CD4-positive, alpha-beta T cell (primary cell): ENCODE measurements around the gene H6PD. TPM values are rescaled to one million over a fixed set of nuclear protein-coding genes. Genes with fewer than 3 reads are reported as not detected.

Experiments used
- ATAC-seq: fragments of 200-7000 bp; cut with Tn5 transposase; one replicate; pipeline ENCODE4 v1.10.0; 2022; ENCODE audit warnings: mild to moderate bottlenecking; ENCODE audit not compliant: poor library complexity
- CTCF ChIA-PET: fragments of 350-600 bp; sonication (Branson Sonifier 250); formaldehyde crosslinking; loops from one replicate; lab custom pipeline; 2021; ENCODE audit warnings: antibody characterized with exemption, inconsistent platforms; lab: Charles Lee
- POLR2A ChIA-PET: fragments of 350-600 bp; sonication (Branson Sonifier 250); formaldehyde crosslinking; loops from one replicate; lab custom pipeline; 2021; ENCODE audit warnings: antibody characterized with exemption, inconsistent platforms; lab: Charles Lee
- DNase-seq, 14 experiments: peaks; one replicate each; pipeline ENCODE4 v3.0.0-alpha.2; 2013 to 2020; ENCODE audit warnings: mixed read lengths in 2 of 14
- H3K27ac ChIP-seq, 2 donors: one replicate each; pipeline versions ENCODE4 v1.5.1 to v1.7.0; 2013; ENCODE audit warnings: low read length in 2 of 2, low read depth in 1 of 2, mild to moderate bottlenecking in 1 of 2
- H3K27me3 ChIP-seq, 2 experiments: 1 replicate in 1 of 2; 2 replicates in 1 of 2; pipeline versions ENCODE4 v1.6.1 to v1.7.0; 2013; ENCODE audit warnings: low read length in 2 of 2, control low read depth in 1 of 2, mild to moderate bottlenecking in 1 of 2, moderate library complexity in 1 of 2; ENCODE audit not compliant: insufficient read depth in 2 of 2, control insufficient read depth in 1 of 2
- H3K36me3 ChIP-seq: one replicate; pipeline ENCODE4 v1.6.1; 2013; ENCODE audit warnings: low read length, control low read depth; ENCODE audit not compliant: insufficient read depth
- H3K4me1 ChIP-seq: one replicate; pipeline ENCODE4 v1.6.1; 2013; ENCODE audit warnings: low read length, control low read depth; ENCODE audit not compliant: insufficient read depth
- H3K4me3 ChIP-seq: one replicate; pipeline ENCODE4 v1.5.1; 2013; ENCODE audit warnings: mild to moderate bottlenecking, low read length, moderate library complexity
- H3K9me3 ChIP-seq, 2 experiments: 1 replicate in 1 of 2; 2 replicates in 1 of 2; pipeline versions ENCODE4 v1.6.1 to v1.7.0; 2013; ENCODE audit warnings: low read length in 2 of 2, mild to moderate bottlenecking in 2 of 2, control low read depth in 1 of 2, moderate library complexity in 1 of 2; ENCODE audit not compliant: control insufficient read depth in 1 of 2, insufficient read depth in 1 of 2
- H3K27ac Mint-ChIP-seq: one replicate; pipeline ENCODE4 v1.8.0; 2020; ENCODE audit warnings: mixed read lengths
- H3K27me3 Mint-ChIP-seq: one replicate; pipeline ENCODE4 v1.8.0; 2021; ENCODE audit warnings: mixed read lengths
- H3K36me3 Mint-ChIP-seq: one replicate; pipeline ENCODE4 v1.8.0; 2021; ENCODE audit warnings: low read depth, mixed read lengths
- H3K4me1 Mint-ChIP-seq: one replicate; pipeline ENCODE4 v1.8.0; 2021; ENCODE audit warnings: low read depth, mixed read lengths
- H3K4me3 Mint-ChIP-seq: one replicate; pipeline ENCODE4 v1.8.0; 2020; ENCODE audit warnings: mild to moderate bottlenecking, mixed read lengths
- H3K9me3 Mint-ChIP-seq: one replicate; pipeline ENCODE4 v1.8.0; 2020; ENCODE audit warnings: mixed read lengths
- CTCF ChIP-seq: fragments of 200-600 bp; IDR thresholded peaks from one replicate; pipeline ENCODE4 v1.8.0; 2022; ENCODE audit warnings: antibody characterized with exemption, mild to moderate bottlenecking
- intact Hi-C, 2 experiments: fragments of 100-400 bp; cut with DNase I in 1 of 2; cut with micrococcal nuclease in 1 of 2; formaldehyde crosslinking; loops; one replicate each; pipeline versions ENCODE4 v1.15.1 to v1.9.0; 2023 to 2025; cut with DNase I, micrococcal nuclease
- total RNA-seq, 174 experiments: library from RNA in 2 of 174; stranded (reverse) in 2 of 174; gene quantifications; one replicate each; pipeline ENCODE4 v1.2.3 and lab custom pipeline; 2021 to 2026

Gene H6PD
- total RNA-seq, 2 experiments from 2014 or later: 13.6 to 13.9 TPM

GRCh38 chr1:9222846-9223625, 11.5 kb upstream of the H6PD start:
- Mint-ChIP-seq H3K27me3 (no peaks in the 10 kb centered on the region), H3K27ac (no peak overlapping the region)

DNA sequence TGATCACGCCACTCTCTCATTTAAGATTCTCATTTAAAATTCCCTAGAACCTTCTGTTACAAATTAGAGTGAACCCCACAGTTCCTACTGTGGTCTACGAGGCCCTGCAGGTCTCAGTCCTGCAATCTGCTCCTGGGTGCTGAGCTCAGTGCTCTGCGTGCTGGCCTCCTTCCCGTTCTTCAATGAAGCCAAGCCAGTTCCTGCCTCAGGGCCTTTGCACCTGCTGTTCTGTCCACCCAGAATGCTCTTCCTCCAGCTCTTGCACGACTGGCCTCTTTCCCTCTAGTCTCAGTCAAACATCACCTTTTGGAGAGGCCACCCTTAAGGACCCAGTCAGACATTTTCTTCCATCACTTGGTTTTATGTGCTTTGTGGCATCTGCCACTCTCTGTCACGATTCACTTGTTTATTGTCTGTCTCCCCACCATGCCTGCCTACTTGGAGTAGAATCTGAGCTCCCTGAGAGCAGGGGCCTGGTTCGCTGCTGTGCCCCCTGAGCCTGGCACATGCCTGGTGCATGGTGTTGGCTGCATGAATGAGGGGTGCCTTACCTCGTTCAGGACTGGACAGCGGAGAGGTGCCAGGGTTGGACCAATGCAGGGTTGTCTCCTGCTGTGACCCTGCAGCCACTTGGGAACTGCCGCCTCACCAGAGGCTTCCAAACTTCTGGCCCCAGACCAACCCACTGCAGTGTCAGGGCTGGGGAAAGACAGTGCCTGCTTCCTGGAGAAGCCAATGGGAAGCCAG, 9.7 kb upstream of the H6PD start:
- Histone ChIP-seq H3K27ac (no peak overlapping the region), H3K4me3 (no peak overlapping the region), H3K4me1 (no peaks in the 10 kb centered on the region), H3K27me3 (no peaks in the 10 kb centered on the region), H3K9me3 (no peaks in the 10 kb centered on the region), H3K36me3 (no peaks in the 10 kb centered on the region)
- intact Hi-C loops: no loop called here
- Mint-ChIP-seq H3K36me3 (no peaks in the 10 kb centered on the region), H3K9me3 (no peaks in the 10 kb centered on the region), H3K4me3 (no peak overlapping the region), H3K27me3 (no peaks in the 10 kb centered on the region), H3K27ac (no peak overlapping the region), H3K4me1 (no peaks in the 10 kb centered on the region)
- CTCF ChIA-PET: no interaction called here
- TF ChIP-seq CTCF: no peak
- ATAC-seq (no peak), DNase-seq (no peak)
- POLR2A ChIA-PET: no interaction called here

More at GRCh38 chr1:9222846-9223625, 11.5 kb upstream of the H6PD start:
- Mint-ChIP-seq H3K9me3 (no peaks in the 10 kb centered on the region), H3K4me1 (no peaks in the 10 kb centered on the region), H3K36me3 (no peaks in the 10 kb centered on the region), H3K4me3 (no peak overlapping the region)
- ChIA-PET CTCF (no interaction called here), POLR2A (no interaction called here)
- H3K9me3 ChIP-seq: no peaks in the 10 kb centered on the region
- DNase-seq (no peak), ATAC-seq (no peak)
- no peak for TF ChIP-seq CTCF
- H3K27ac ChIP-seq: no peak overlapping the region
- no peak overlapping the region for H3K4me3 ChIP-seq
- no peaks in the 10 kb centered on the region for H3K4me1 ChIP-seq
- H3K36me3 ChIP-seq: no peaks in the 10 kb centered on the region
- intact Hi-C loops: no loop called here
- H3K27me3 ChIP-seq: no peaks in the 10 kb centered on the region

- Histone ChIP-seq H3K4me3 (no peak overlapping the region), H3K9me3 (no peaks in the 10 kb centered on the region), H3K27ac (no peak overlapping the region), H3K27me3 (no peaks in the 10 kb centered on the region), H3K4me1 (no peaks in the 10 kb centered on the region), H3K36me3 (no peaks in the 10 kb centered on the region)
- no peak for DNase-seq
- ATAC-seq: no peak
- Mint-ChIP-seq H3K27me3 (no peaks in the 10 kb centered on the region), H3K4me1 (no peaks in the 10 kb centered on the region), H3K27ac (no peak overlapping the region), H3K4me3 (no peak overlapping the region), H3K36me3 (no peaks in the 10 kb centered on the region), H3K9me3 (no peaks in the 10 kb centered on the region)
- POLR2A ChIA-PET: no interaction called here
- CTCF ChIA-PET: no interaction called here
- TF ChIP-seq CTCF: no peak
- intact Hi-C loops: no loop called here
Observed at GRCh38 chr1:9225411-9225785, 9.2 kb upstream of the H6PD start.
